RWPE2 (cell line): Measurements from ENCODE around the gene PPP1R12C.
A peak's percentile ranks its signal among the peaks of the same experiment; 100 is the strongest.

Source experiments
- ATAC-seq: fragments of 200-7000 bp; cut with Tn5 transposase; 3 replicates; pipeline ENCODE4 v1.9.1; 2021; ENCODE audit warnings: low read depth
- DNase-seq: peaks from one replicate; pipeline ENCODE4 v3.0.0-alpha.2; 2020; ENCODE audit warnings: low spot score
- H3K27ac ChIP-seq: fragments of 450-650 bp; 2 replicates; pipeline ENCODE4 v1.5.1; 2017; ENCODE audit warnings: mild to moderate bottlenecking; ENCODE audit not compliant: poor library complexity, severe bottlenecking
- H3K27me3 ChIP-seq: fragments of 250-450 bp; sonication (Bioruptor Pico); 2 replicates; pipeline ENCODE4 v1.5.1; 2021; ENCODE audit warnings: mild to moderate bottlenecking, moderate library complexity; ENCODE audit not compliant: insufficient read depth, poor library complexity, severe bottlenecking
- H3K36me3 ChIP-seq: fragments of 250-450 bp; sonication (Bioruptor Pico); 2 replicates; pipeline ENCODE4 v1.5.1; 2020; ENCODE audit warnings: low read depth, mild to moderate bottlenecking, moderate library complexity
- H3K4me1 ChIP-seq: fragments of 250-450 bp; sonication (Bioruptor Pico); 2 replicates; pipeline ENCODE4 v1.5.1; 2021; ENCODE audit warnings: mild to moderate bottlenecking, moderate library complexity; ENCODE audit not compliant: insufficient read depth, poor library complexity, severe bottlenecking
- H3K4me3 ChIP-seq: fragments of 250-450 bp; sonication (Bioruptor Pico); 2 replicates; pipeline ENCODE4 v1.5.1; 2021; ENCODE audit warnings: mild to moderate bottlenecking, moderate library complexity; ENCODE audit not compliant: severe bottlenecking
- H3K9me3 ChIP-seq: fragments of 250-450 bp; sonication (Bioruptor Pico); 2 replicates; pipeline ENCODE4 v1.5.1; 2021; ENCODE audit warnings: mild to moderate bottlenecking, moderate library complexity; ENCODE audit not compliant: severe bottlenecking
- CTCF ChIP-seq: fragments of 450-650 bp; IDR thresholded peaks from one replicate; pipeline ENCODE4 v1.5.1; 2017; ENCODE audit warnings: mild to moderate bottlenecking, moderate library complexity; ENCODE audit not compliant: poor library complexity, severe bottlenecking

The PPP1R12C gene

GRCh38 chr19:55089342-55089944 lies 28.0 kb downstream of the PPP1R12C start:
- peaks cover 13% of the 10 kb centered on the region for H3K36me3 ChIP-seq
- ATAC-seq (no peak), DNase-seq (peak; percentile 23)
- H3K4me1 ChIP-seq = no peaks in the 10 kb centered on the region
- no peak overlapping the region for H3K27ac ChIP-seq
- no peaks in the 10 kb centered on the region for H3K9me3 ChIP-seq
- no peaks in the 10 kb centered on the region for H3K27me3 ChIP-seq
- TF ChIP-seq CTCF = no peak
- H3K4me3 ChIP-seq = no peak overlapping the region

GRCh38 chr19:55088543-55089341 lies 28.7 kb downstream of the PPP1R12C start:
- peaks cover 11% of the 10 kb centered on the region for H3K36me3 ChIP-seq
- H3K9me3 ChIP-seq = no peaks in the 10 kb centered on the region
- DNase-seq (peak; percentile 61), ATAC-seq (peak; percentile 36; the same call in 2 of the 3 replicates)
- no peaks in the 10 kb centered on the region for H3K4me1 ChIP-seq
- no peaks in the 10 kb centered on the region for H3K27me3 ChIP-seq
- TF ChIP-seq CTCF = peak; percentile 81
- H3K4me3 ChIP-seq = no peak overlapping the region
- no peak overlapping the region for H3K27ac ChIP-seq

GRCh38 chr19:55088021-55088451 lies 29.4 kb downstream of the PPP1R12C start:
- H3K4me3 ChIP-seq = no peak overlapping the region
- no peaks in the 10 kb centered on the region for H3K9me3 ChIP-seq
- TF ChIP-seq CTCF = no peak
- DNase-seq = peak; percentile 42
- H3K36me3 ChIP-seq = peaks cover 11% of the 10 kb centered on the region
- H3K4me1 ChIP-seq = no peaks in the 10 kb centered on the region
- no peak for ATAC-seq
- H3K27me3 ChIP-seq = no peaks in the 10 kb centered on the region
- no peak overlapping the region for H3K27ac ChIP-seq

- DNase-seq (peak; percentile 41), ATAC-seq (no peak)
- H3K27ac ChIP-seq = no peak overlapping the region
- H3K4me1 ChIP-seq = no peaks in the 10 kb centered on the region
- H3K27me3 ChIP-seq = no peaks in the 10 kb centered on the region
- no peak overlapping the region for H3K4me3 ChIP-seq
- H3K9me3 ChIP-seq = no peaks in the 10 kb centered on the region
- peaks cover 11% of the 10 kb centered on the region for H3K36me3 ChIP-seq
- no peak for TF ChIP-seq CTCF
Measured at GRCh38 chr19:55087542-55087901, 29.9 kb downstream of the PPP1R12C start.
